Brain microvascular endothelial cell (primary cell): ENCODE results near the gene KRT1.

Experiments used
- DNase-seq: peaks from one replicate; pipeline ENCODE4 v3.0.0-alpha.2; 2020
- H3K27ac ChIP-seq: fragments of 250-450 bp; sonication (Bioruptor Pico); 2 replicates; pipeline ENCODE4 v1.5.1; 2020; ENCODE audit warnings: mild to moderate bottlenecking, moderate library complexity
- H3K27me3 ChIP-seq: fragments of 250-450 bp; sonication (Bioruptor Pico); replicated peaks from 2 replicates; pipeline ENCODE4 v1.5.1; 2020; ENCODE audit warnings: mild to moderate bottlenecking
- H3K36me3 ChIP-seq: fragments of 250-450 bp; sonication (Bioruptor Pico); replicated peaks from 2 replicates; pipeline ENCODE4 v1.5.1; 2020; ENCODE audit warnings: mild to moderate bottlenecking
- H3K4me3 ChIP-seq: 2 replicates; pipeline ENCODE4 v1.5.1; 2011; ENCODE audit warnings: low read depth, mild to moderate bottlenecking, control low read depth, low read length, moderate library complexity
- in situ Hi-C: cut with HindIII; loops from 2 replicates; pipeline ENCODE4 v1.10.0; 2017; ENCODE audit warnings: low sequenced_read_pairs, low pct_ligation_motif_present
- TF ChIP-seq, protein P1 (sequence below): IDR thresholded peaks from 2 replicates; pipeline ENCODE4 v1.5.1; 2011; ENCODE audit warnings: low read depth, mild to moderate bottlenecking, moderate library complexity, low read length, control low read depth, inconsistent platforms; ENCODE audit errors: missing control alignments

The KRT1 gene

DNA sequence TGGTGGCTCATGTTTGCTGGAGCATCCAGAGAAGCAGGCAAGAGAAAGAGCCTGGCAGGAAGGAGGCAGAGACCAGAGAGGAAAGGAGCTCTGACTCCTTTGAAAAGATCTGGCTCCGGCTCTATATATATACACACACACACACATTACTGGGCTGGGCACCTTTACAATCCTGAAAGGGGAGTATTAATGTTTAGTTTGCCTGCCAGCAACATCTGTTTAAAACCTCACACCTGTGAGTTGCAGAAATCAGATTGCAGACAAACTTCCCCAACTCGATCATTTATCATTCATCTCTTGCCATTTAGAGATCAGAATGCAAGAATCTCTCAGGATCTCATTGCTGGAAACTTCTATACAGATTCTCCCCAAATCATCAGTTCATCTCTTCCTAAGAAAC, 23.2 kb upstream of the KRT1 start, which contains the start of gene KRT77:
TSS of gene KRT77 (minus strand) at position 101 of the 400 bp plus-strand sequence. CDS start at position 11, 90 bp downstream.
- Histone ChIP-seq H3K36me3 (no peaks in the 10 kb centered on the region), H3K27me3 (peaks cover 2% of the 10 kb centered on the region), H3K27ac (no peak within 1 kb of the TSS), H3K4me3 (no peak within 1 kb of the TSS)
- TF ChIP-seq, protein P1, sequence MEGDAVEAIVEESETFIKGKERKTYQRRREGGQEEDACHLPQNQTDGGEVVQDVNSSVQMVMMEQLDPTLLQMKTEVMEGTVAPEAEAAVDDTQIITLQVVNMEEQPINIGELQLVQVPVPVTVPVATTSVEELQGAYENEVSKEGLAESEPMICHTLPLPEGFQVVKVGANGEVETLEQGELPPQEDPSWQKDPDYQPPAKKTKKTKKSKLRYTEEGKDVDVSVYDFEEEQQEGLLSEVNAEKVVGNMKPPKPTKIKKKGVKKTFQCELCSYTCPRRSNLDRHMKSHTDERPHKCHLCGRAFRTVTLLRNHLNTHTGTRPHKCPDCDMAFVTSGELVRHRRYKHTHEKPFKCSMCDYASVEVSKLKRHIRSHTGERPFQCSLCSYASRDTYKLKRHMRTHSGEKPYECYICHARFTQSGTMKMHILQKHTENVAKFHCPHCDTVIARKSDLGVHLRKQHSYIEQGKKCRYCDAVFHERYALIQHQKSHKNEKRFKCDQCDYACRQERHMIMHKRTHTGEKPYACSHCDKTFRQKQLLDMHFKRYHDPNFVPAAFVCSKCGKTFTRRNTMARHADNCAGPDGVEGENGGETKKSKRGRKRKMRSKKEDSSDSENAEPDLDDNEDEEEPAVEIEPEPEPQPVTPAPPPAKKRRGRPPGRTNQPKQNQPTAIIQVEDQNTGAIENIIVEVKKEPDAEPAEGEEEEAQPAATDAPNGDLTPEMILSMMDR: no peak
- in situ Hi-C loops: no loop called here
- no peak for DNase-seq

DNA sequence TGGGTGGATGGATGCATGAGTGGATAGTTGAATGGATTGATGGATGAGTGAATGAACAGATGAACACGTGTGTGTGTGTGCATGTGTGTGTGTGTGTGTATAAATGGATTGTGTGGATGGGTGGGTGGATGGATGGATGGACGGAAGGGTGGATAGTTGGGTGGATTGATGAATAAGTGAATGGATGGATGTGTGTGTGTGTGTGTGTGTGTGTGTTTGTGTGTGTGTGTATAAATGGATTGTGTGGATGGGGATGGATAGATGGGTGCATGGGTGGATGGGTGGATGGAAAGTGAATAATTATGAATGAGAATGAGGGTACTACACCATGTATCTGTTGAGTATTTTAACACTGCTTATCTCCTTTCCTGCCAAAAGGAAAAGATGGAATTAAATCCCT, 22.1 kb upstream of the KRT1 start:
- in situ Hi-C loops: no loop called here
- no peak overlapping the region for H3K27ac ChIP-seq
- DNase-seq: no peak
- no peaks in the 10 kb centered on the region for H3K36me3 ChIP-seq
- no peak overlapping the region for H3K4me3 ChIP-seq
- H3K27me3 ChIP-seq: peaks cover 2% of the 10 kb centered on the region
- TF ChIP-seq, protein P1: no peak

DNA sequence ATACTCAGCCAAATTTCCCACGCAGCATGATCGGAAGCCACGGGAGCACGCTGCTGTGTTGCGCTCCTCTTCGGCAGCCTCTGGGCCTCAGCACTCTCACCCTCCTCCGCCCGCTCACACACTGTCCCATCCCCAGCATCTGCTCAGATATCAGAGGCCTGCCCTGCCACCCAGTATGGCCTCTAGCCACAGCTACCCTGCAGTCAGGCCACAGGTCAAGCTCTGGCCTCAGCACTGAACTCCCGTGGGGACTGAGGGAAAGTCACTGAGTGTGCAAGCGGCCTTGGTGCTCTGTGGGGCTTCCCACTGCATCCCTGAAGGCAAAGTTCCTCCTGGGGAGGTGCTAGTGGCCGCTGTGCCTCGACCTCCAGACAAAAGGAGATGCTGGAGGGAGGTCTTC, 21.1 kb upstream of the KRT1 start:
- H3K36me3 ChIP-seq: no peaks in the 10 kb centered on the region
- H3K27ac ChIP-seq: no peak overlapping the region
- H3K27me3 ChIP-seq: peaks cover 2% of the 10 kb centered on the region
- in situ Hi-C loops: no loop called here
- no peak for DNase-seq
- no peak overlapping the region for H3K4me3 ChIP-seq
- TF ChIP-seq, protein P1: no peak

DNA sequence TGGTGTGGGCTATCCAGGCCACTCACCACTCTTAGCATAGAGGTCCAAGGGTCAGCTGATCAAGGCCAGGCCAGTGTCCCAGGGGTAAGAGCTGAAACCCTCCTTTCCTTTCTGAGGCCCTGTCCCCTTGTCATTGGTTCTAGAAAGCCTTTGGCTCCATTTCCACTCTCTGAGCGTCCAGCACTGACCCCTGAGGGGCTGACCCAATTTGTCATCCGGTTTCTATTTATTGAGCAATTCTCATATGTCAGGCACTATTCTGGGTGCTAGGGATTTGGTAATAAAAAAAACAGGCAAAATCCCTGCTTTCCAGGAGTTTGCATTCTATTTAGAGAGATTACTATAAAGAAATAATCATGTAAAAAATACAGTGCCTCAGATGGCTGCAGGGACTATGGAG, 19.8 kb upstream of the KRT1 start:
- in situ Hi-C loops: no loop called here
- Histone ChIP-seq H3K36me3 (no peaks in the 10 kb centered on the region), H3K27ac (no peak overlapping the region), H3K4me3 (no peak overlapping the region), H3K27me3 (peaks cover 2% of the 10 kb centered on the region)
- DNase-seq: no peak
- TF ChIP-seq, protein P1: no peak

DNA sequence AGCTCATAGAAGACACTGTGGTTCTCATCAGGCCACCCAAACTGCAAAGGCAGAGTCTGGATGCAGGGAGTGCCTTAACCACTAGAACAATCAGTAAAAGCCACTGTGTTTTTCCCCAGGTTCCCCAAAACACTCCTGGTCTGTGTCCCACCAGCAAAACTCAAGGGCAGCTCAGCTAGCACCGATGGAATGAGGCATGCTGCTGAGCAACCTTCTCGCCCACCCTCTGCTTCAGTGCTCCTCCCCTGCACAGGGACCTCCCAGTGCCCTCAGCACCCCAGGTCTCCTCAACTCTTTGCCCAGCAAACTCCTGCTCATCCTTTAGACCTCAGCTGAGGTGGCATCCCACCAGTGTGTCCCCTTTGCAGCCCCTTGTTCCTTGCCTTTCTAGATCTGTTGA, 19.2 kb upstream of the KRT1 start:
- peaks cover 2% of the 10 kb centered on the region for H3K27me3 ChIP-seq
- in situ Hi-C loops: no loop called here

More for the DNA sequence above, 19.2 kb upstream of the KRT1 start:
- no peak overlapping the region for H3K27ac ChIP-seq
- no peaks in the 10 kb centered on the region for H3K36me3 ChIP-seq
- no peak for DNase-seq
- no peak overlapping the region for H3K4me3 ChIP-seq
- TF ChIP-seq, protein P1: no peak
